ENCODE measurements around the gene DCLK2.

DNA sequence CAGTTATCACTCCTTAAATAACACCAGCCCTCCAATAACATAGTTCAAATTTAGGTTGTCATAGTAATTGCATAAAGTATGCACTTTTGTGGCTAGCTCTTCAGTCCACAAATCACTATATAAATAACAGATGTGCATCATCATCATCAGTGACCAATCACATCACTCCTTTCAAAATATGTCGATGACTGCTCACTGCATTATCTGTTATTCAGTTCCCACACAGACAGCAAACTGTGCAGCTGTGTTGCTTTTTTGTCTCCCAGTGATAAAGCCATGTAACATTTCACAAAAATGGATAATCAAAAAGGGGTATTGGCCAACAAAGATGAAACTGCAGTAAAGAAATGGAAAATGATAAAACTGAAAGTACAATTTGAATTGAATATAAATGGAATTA lies 205.4 kb downstream of the DCLK2 start:
- TF ChIP-seq, protein P1, sequence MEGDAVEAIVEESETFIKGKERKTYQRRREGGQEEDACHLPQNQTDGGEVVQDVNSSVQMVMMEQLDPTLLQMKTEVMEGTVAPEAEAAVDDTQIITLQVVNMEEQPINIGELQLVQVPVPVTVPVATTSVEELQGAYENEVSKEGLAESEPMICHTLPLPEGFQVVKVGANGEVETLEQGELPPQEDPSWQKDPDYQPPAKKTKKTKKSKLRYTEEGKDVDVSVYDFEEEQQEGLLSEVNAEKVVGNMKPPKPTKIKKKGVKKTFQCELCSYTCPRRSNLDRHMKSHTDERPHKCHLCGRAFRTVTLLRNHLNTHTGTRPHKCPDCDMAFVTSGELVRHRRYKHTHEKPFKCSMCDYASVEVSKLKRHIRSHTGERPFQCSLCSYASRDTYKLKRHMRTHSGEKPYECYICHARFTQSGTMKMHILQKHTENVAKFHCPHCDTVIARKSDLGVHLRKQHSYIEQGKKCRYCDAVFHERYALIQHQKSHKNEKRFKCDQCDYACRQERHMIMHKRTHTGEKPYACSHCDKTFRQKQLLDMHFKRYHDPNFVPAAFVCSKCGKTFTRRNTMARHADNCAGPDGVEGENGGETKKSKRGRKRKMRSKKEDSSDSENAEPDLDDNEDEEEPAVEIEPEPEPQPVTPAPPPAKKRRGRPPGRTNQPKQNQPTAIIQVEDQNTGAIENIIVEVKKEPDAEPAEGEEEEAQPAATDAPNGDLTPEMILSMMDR (IDR thresholded peaks at IDR 0.05) = no peak
- no peak for TF ChIP-seq POLR2A (IDR thresholded peaks at IDR 0.05)

Data from upper lobe of left lung (tissue), 4 donors.